ENCODE measurements around the gene PHF2. TPM values are rescaled to one million over a fixed set of nuclear protein-coding genes. Genes with fewer than 3 reads are reported as not detected.

Gene PHF2
- total RNA-seq, 1 experiment from 2014 or later = 17.4 TPM

DNA sequence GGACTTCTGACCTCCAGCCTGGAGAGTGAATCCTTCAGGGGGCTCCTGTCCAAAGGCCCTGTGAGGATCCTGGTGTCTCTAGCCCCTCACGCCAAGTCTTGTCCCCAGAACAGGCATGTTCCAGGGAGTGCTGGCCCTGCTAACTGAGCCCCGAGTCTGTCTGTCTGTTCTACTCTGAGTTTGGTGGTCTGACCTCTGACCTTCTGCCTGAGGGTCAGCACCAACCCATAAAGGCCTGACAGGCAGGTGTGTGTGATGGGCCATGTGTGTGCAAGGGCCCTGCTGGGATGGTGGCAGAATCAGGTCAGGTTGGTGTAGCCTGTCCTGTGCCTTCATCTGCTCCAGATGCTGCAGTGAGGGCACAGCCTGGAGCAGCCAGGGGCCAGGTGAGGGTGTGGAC is 46.3 kb downstream of the PHF2 start:
- Mint-ChIP-seq H3K4me3 (no peak overlapping the region), H3K27ac (no peak overlapping the region), H3K9me3 (peaks cover 3 to 6% of the 10 kb centered on the region in 2 experiments; a peak in 4 of 5 replicates), H3K27me3 (ENCODE audit: low read depth) (no peaks in the 10 kb centered on the region), H3K4me1 (peaks cover 5 to 12% of the 10 kb centered on the region in 2 experiments), H3K36me3 (ENCODE audit: insufficient read depth in 1 of 3, low read depth in 3 of 3) (peaks cover 4 to 5% (median 4%) of the 10 kb centered on the region in 3 experiments; a peak in 5 of 7 replicates)
- H3K9me3 ChIP-seq (ENCODE audit: control insufficient read depth, low read depth, low read length) = no peaks in the 10 kb centered on the region
- no CpG with 5 or more reads among the region's 2 CpGs for WGBS (ENCODE audit: extremely low coverage, insufficient read length, low lambda C conversion rate)
- H2BK15ac ChIP-seq (ENCODE audit: low read depth, low read length) = no peak overlapping the region
- peaks cover 4% of the 10 kb centered on the region for H4K20me1 ChIP-seq (ENCODE audit: control insufficient read depth, insufficient read depth, insufficient read length)
- no peak overlapping the region for H3K27ac ChIP-seq (ENCODE audit: insufficient read length, low read depth, low read length)
- H3K23me2 ChIP-seq (ENCODE audit: insufficient read length, low read depth, low read length, poor library complexity, severe bottlenecking) = no peaks in the 10 kb centered on the region
- no peaks in the 10 kb centered on the region for H3K4me1 ChIP-seq (ENCODE audit: insufficient read depth, low read length)
- no peak overlapping the region for H3K4ac ChIP-seq (ENCODE audit: low read depth, low read length)
- H3K27me3 ChIP-seq (ENCODE audit: insufficient read depth, low read length) = 0 out of 2 replicates have a peak, but pooled peaks cover 2% of the 10 kb centered on the region
- no peak overlapping the region for H2BK12ac ChIP-seq (ENCODE audit: insufficient read length, low read depth, low read length)
- H3K79me1 ChIP-seq (ENCODE audit: insufficient read depth, low read depth, low read length, poor library complexity, severe bottlenecking) = no peaks in the 10 kb centered on the region
- TF ChIP-seq, protein P1, sequence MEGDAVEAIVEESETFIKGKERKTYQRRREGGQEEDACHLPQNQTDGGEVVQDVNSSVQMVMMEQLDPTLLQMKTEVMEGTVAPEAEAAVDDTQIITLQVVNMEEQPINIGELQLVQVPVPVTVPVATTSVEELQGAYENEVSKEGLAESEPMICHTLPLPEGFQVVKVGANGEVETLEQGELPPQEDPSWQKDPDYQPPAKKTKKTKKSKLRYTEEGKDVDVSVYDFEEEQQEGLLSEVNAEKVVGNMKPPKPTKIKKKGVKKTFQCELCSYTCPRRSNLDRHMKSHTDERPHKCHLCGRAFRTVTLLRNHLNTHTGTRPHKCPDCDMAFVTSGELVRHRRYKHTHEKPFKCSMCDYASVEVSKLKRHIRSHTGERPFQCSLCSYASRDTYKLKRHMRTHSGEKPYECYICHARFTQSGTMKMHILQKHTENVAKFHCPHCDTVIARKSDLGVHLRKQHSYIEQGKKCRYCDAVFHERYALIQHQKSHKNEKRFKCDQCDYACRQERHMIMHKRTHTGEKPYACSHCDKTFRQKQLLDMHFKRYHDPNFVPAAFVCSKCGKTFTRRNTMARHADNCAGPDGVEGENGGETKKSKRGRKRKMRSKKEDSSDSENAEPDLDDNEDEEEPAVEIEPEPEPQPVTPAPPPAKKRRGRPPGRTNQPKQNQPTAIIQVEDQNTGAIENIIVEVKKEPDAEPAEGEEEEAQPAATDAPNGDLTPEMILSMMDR (conservative IDR thresholded peaks at IDR 0.05) = no peak
- no peak overlapping the region for H4K8ac ChIP-seq (replicated peaks; ENCODE audit: insufficient read length, low read depth, low read length)
- no peak overlapping the region for H3T11ph ChIP-seq (ENCODE audit: low read length)
- no peak overlapping the region for H3K4me2 ChIP-seq (ENCODE audit: insufficient read depth, insufficient read length, low read length)
- H3K56ac ChIP-seq (ENCODE audit: insufficient read length, low read depth, low read length) = no peak overlapping the region
- H3K79me2 ChIP-seq (ENCODE audit: insufficient read depth, low read length) = peaks cover 4% of the 10 kb centered on the region; the same call in 1 of the 2 replicates
- H3K23ac ChIP-seq (ENCODE audit: insufficient read length, low read depth, low read length) = no peak overlapping the region
- H3K14ac ChIP-seq (ENCODE audit: insufficient read depth, low read length) = no peak overlapping the region
- no peak overlapping the region for H3K18ac ChIP-seq (ENCODE audit: insufficient read length, low read depth, low read length)
- H2BK120ac ChIP-seq (ENCODE audit: low read depth, low read length, poor library complexity, severe bottlenecking) = no peak overlapping the region
- no peak overlapping the region for H2BK20ac ChIP-seq (ENCODE audit: low read depth, low read length, poor library complexity, severe bottlenecking)
- H3K9ac ChIP-seq (ENCODE audit: extremely low read depth, insufficient read length, low read length) = no peak overlapping the region
- H2AFZ ChIP-seq (ENCODE audit: low read length) = no peak overlapping the region
- H2AK5ac ChIP-seq (ENCODE audit: insufficient read length, low read length) = no peak overlapping the region
- H2BK5ac ChIP-seq (ENCODE audit: insufficient read length, low read length) = no peak overlapping the region
- no peak overlapping the region for H4K5ac ChIP-seq (ENCODE audit: insufficient read length, low read depth, low read length)
- DNase-seq = no peak
- no peak overlapping the region for H4K91ac ChIP-seq (ENCODE audit: insufficient read length, low read depth, low read length)

Data from H9 (cell line).